Stimulated activated CD4-positive, alpha-beta T cell treated with anti-CD3 and anti-CD28 coated beads, Interleukin-1b, Interleukin-23, amount 100 ng/mL, for 24 hours (primary cell): ENCODE results near the gene FBN1.

Experiments
- DNase-seq, 4 experiments: peaks; one replicate each; pipeline ENCODE4 v3.0.0-alpha.2; 2020; ENCODE audit warnings: low read depth in 4 of 4, low spot score in 1 of 4

FBN1 gene

DNA sequence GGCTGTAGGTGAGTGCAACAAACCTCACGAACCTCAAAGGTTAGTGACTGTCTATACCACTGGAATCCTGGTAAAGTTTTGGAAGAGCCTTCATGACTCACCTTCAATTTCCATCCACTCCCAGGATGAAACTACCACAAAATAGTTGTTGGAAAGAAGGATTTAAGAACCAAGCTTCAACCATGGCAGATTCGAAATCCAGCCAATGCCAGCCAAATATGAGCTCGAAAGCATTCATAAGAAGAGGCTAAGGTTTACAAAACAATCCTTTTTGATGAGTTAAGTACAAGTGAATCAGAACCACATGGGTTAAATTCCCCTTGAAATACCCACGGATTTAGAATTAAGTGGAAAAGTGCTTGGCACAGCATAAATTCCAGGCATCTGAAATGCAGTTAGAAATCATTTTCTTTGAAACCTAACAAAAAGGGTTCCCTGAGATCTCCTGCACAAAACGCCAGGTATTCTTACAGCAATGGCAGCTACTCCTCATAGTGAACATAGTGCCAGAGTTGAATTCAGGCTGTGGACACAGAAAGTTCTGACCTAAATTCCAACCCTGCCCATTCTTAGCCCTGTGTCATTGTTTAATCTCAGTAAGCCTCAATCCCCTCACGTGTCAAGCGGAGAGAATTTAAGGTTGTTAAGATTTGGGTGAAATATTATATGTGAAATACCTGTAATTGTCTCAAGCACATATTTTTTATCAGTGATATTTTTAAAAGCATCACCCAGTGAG lies 89.2 kb downstream of the FBN1 start:
- DNase-seq = no peak

DNA sequence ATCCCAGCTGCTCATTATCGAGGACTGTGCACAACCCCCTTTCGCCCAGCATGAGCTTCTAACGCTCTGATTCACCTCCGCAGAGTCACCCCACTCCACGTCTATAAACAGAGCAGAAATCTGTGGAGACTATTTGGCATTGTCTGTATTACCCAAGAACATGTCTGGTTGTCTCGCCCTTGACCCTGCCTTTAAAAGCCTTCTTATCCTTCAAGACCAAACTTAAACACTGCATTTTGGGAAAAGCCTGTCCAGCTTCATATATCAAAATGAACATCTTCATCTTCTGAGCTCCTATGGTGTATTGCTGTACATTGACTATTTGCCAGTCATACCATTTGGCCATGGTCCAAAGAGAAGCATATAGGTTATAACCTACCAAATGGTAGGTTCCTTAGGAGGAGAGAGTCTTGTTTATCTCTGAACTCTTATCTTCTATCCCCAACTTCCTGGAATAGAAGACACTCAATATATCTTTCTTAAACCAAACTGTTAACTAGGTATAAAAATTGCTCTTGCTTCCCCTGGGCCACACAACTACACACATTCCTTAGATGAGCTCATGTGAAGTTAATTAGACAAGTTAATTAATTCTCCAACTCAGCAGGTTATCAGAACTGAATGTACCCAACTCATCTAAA lies 90.1 kb downstream of the FBN1 start:
- DNase-seq = no peak

DNA sequence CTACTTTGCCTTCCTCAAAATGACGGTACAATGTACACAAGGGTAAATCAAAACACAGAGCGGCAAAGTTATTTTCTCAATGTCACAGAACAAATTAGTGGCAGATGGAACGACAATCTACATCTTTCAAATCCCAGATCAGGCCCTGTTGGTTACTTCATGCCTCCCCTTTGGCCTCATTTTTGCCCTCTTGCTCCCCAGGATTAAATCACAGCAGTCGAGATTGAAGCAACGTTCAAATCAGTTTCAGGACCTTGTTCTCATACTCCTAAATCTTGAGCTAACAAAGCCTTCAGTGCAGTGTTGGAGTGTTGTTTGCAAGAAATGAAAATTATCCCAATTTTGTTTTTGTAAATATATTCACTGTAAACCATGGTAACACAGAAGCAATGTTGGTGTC lies 91.4 kb downstream of the FBN1 start:
- no peak for DNase-seq

DNA sequence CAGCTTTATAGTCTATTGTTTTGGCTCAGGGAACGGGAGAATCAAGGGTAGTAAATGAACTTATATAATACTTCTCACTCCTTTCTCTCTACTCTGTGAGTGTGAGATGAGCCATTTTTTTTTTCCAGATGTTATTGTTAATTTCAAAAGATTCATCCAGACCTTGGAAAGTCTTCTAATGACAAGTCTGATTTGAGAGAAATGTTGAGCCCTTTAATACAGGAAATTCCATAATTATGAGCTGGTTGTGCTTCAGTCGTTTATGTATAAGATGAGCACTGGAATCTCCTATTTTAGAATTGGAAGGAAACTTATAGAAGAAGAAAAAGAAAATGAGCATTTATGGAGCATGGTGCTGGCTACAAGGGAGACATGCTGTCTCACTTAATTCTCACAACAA lies 92.0 kb downstream of the FBN1 start:
- DNase-seq = no peak

DNA sequence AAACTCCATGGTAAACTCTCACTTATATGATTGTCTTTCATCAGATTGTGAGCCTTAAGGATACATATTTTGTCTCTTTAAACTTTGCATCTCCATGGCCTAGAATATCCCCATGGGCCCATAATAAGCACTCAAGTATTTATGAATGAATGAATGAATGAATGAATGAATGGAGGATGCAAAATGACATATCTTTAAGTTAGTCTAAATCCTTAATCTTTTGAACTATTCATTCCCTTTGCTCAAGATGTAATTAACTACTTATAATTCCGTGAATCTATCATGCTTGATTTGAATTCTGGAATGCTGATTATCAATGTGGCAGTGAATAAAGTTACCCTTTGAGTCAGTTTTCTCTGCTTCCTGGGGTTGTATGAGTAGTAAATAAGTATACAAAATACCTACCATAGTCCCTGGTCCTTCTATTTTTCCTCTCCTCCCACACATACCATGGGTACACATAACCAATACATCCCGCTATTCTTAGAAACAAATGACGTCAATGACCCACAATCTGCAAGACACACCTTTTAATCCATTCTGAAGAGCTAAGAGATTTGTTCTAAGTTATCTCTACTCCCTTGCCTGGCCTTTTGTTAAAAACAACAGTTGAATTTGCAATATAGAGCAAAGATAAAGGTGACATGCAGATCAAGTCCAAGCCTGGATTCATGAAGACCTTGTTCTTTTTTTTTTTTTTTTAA lies 94.5 kb downstream of the FBN1 start:
- no peak for DNase-seq

DNA sequence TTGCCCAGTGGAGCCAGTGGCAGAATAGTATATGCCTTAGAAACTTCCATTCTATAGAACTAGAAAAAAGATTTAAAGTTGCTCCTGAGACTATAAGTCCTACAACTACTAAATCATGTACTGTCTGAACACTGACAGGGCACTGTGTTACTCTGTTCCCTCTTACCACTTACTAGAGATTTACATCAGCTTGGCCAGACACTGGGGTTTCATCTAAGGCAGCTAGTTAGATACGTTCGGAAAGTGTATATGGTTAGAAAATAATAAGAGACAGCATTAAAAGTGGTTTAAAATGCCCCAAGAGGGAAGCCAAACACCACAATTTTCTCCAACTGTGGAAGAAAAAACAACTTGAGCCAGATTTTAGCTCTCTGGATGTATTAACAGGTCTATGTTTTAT lies 97.1 kb downstream of the FBN1 start:
- DNase-seq = no peak

DNA sequence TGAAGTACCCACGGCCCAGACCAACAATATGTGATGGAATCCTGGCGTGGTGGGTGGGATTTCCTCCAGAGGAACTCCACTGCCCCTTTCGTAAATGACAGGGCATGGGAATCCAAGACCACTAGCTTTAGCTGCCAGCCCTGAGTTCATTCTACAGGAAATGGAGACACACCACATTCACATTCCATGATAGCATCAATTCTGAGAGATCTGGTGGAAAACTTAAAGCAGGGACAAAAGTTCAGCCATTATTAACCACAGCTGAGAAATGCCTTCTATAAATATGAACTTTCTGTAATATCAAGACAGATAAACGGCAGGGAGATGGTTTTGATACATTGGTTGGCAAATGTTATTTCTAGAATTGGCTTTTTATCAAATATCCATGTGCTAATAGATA lies 98.2 kb downstream of the FBN1 start:
- DNase-seq = no peak

DNA sequence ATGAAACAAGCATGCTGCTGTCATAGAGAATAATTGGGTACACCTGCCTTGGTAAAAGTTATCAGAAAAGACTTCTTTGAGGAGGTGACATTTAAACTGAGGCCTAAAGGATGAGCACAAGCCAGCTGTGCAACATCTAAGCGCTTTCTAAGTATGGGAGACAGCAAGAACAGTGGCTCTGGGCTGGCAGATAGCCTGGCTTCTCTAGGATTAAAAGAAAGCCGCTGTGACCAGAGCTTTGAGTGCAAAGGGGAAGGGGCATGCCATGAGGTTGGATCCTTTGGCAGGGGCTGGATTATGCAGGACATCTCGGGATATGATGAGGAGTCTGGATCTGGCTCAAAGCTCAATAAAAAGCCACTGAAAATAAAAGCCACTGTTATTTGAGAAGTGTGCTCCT lies 99.2 kb downstream of the FBN1 start:
- no peak for DNase-seq

DNA sequence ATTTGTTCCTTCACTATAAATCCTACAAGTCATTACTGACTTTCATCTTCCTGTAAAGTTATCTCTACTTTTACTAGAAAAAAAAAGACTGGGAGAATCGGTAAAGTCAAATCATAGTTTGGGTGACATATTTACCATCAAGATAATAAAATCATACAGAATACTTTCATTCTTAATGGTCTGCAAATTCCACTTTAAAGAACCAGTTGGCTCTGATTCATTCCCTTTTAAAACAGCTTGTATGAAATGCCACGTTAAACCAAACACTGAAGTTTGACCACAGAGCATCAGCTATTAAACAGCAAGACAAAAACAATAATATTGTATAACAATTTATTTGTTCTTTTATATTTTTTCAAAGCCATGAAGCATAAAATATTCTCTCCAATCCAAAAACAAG lies 100.7 kb downstream of the FBN1 start:
- no peak for DNase-seq

DNA sequence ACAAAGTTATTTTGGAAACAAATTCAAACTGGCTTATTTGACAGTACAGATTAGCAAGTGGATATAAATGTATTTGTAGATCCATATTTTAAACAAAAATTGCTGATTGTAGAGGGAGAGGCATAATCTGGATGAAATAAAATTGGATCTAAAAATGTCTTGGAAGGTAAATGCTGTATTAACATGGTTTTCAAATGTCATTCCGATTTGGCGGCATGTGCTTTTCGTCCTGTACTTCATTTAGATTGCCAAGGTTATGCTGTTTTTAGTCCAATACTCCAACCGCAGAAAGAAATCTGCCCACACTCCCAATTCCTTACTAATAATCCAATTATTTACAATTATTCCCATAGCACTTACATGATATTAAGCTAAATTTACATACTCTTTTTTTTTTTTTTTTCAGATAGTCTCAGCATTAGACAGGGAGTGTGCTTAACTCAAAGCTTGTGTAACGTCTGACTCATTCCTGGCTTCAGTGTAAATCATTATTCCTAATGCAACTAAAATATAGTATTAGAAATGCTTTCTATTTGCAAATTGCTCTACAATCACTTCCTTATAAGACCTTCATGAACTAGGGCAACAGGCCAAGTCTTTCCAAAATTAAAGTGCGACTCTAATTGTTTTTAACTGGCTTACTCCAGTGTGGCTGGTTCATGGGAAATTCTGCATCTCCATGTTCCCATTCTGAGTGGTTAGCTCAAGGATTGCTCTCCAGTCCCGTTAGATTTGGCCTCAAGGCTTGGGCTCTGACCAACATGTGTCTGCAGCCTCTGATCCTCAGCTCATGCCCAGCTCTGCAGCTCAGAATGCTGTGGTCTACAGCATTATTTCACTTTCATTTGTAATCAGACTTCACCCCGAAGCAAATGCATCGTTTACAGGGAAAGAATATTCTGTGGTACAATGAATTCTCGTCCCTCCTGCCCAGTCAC lies 103.9 kb downstream of the FBN1 start:
- DNase-seq = no peak

DNA sequence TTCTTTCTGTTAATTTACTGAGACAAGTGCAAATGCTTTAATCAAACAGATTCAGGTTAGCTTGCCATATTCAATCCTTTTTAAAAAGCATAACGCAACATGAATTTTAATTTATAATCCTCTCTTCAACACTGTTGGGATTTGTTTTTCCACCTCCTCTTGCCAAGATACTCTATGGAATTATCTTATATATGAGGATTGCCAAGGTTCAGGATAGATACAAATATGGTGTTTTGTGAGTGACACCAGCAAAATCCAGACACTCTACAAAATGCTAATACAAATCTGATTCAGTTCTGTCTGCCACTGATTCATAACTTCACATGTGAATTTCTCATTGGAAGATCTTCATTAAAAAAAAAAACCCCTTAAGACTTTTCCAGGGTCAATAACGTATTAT lies 104.8 kb downstream of the FBN1 start:
- no peak for DNase-seq

DNA sequence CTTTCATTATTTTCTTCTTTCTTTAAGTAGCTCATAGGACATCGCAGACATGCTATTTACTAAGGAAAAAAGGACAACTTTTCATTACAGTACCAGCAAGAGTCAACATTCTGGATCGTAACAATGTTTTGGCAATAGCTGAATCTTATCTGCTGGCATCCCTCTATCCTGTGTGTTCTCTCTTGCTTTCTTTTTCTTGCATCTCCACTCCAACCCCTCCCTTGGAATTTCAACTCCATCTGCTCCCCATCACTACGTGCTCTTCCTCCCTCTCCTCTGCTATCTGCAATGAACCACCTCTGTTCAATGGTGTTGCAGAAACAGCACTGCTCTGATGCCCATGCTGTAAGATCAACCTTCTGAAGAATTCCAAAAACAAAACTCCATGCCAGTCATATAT lies 106.6 kb downstream of the FBN1 start:
- no peak for DNase-seq

DNA sequence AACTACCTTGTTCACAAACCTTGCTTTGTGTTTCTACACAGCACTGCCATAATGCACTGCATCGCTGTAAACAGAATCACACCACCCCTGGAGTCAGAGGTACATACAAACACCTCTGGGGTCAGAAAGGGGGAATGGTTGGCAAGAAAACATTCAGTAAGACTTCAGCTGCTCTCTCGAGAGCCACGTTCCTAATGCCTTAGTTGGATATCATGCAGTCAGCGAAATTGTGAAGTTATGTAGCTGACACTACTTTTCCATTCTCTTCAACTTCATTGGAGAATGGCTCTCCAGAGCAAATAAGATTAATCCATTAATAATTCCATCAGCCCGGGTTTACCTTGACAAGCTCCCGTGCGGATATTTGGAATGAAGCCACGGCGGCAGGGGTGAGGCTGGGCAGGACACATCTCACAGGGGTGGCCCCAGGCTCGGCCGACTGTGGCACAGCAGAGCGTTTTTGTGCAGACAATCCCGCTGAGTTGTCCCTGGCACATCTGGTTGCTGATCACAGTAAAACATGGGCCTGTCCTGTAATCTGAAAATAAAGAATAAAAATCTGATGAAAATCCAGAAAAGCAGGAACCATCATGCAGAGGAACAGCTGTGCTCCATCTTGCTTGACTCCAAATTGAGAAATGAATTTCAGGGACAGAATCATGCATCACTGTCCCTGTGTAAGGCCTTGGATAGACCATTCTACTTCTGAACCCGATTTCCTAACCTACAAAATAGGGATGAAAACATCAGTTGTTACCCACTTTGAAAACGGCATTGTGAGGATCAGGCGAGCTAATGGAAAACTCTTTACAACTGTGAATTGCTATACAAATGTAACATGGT lies 108.0 kb downstream of the FBN1 start:
- no peak for DNase-seq

DNA sequence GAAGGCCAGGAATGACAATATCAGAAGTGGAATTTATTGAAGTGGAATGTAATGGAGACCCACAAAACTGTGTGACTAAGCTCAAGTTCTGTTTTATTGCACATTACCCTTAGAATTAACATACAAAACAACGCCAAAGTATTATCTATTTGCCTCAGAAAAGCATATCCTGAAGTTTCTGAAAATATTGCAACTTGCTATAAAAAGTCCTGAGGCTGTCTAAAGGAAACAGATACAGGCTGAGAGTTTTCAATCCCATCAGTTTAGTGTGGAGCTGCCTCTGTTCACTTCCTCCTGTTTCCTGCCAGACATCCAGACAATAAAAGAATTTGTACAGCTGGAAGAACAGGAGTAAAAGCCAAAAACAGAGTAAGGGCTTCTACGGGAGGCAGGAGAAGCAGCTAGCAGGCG lies 108.8 kb downstream of the FBN1 start:
- DNase-seq = no peak

DNA sequence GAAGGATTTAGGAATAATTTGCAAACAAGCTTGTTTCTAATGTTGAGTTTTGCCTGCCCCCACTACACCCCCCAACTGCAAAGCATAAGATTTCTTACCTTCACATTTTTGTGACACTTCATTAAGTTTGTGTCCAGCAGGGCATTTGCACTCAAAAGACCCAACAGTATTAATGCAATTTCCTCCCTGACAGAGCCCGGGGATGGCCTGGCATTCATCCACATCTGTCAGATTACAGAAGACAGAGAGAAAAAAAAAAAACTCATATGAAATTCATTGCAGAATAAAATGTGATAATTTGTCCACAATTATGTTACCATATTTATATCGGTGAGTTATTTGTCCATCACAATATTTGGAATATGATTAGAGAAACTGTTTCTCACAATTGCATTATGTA lies 111.5 kb downstream of the FBN1 start:
- DNase-seq = no peak

DNA sequence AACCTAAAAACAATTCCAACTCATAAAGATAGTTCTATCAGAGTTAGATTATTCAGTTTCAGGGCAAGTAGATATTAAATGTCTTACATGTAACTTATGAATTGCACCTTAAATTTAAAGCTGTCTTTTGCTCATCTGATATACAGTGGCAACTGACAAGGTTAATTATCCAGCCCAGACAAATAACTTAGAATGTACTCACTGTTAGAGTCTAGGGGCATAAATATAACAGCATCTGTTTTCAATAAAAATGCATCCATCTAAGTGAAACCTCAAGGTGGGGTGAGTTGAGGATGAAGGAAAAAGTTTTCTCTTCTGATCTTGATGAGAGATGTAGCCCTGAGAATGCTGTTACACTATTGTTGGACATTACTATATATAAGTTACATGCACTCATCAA lies 112.6 kb downstream of the FBN1 start:
- DNase-seq = no peak

DNA sequence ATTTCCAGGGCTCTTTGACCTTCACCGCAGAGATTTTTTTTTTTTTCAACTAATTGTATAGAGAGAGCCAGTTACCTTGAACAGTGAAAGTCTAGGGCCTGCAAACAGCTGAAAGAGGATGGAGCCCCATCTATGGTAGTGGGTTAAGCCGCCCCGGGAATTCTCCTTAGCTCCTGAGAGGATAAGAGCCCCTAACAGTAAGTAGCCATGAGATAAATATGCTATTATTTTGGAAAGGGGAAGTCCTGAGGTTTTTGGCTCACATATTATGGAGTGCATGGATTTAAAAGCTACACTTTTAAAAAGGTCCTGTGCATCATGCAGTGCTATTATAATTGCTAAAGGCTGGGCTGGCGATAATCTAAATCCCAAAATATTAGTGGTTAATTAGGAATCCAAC lies 115.0 kb downstream of the FBN1 start:
- DNase-seq = no peak

DNA sequence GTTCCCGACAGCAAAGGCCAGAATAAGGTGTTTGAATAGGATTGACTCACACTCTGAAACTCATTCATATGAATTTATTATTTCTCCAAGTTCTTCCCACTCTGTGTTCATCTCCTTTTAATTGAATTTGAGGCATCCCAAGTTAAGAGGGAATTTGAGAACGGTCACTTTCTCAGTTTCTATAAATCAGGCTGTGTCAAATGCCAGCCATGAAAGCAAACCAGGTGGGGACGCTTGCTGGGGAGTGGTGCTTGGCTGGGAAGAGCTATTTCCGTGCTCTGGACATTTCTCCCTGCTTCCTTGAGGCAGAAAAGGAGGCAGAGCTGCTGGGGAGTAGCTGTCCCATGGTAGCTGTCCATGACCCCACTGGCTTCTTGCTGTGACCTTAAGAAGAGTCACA lies 116.6 kb downstream of the FBN1 start:
- no peak for DNase-seq

DNA sequence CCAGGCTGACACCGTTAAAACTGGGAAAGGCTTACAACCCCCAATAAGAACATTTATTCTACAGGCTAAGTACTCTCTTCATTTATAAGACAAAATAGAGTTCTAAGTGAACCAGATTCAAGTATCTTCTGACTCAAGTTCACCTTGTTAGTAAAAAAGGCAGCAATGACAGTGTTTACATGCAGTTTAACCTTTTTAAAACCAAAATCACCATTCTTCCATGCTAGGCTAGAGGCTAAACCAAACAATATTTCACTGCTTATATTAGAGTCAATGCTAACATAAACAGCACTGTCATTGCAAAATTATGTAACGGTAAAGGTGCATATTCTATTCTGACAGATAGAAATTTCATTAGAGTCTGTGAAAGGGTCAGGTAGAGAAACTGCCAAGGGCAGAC lies 118.0 kb downstream of the FBN1 start:
- DNase-seq = no peak

DNA sequence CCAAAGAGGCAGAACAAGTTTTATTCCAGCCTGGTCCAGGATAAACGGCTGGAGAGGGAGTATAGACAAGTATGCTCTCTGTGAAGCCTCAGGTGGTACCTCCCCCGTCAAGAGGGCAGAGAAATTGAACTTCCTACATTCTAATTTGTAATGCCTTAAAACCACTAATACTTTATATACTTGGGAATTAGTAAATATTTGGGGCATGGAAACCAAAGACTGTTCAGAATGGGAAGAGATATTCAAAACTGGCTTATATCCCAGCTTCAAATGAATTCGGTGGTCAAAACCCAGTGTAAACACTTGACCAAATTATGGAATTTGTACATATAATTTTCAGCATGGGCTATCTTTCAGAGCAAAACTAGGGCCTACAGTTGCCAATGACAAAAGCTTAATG lies 122.6 kb downstream of the FBN1 start:
- DNase-seq = no peak

DNA sequence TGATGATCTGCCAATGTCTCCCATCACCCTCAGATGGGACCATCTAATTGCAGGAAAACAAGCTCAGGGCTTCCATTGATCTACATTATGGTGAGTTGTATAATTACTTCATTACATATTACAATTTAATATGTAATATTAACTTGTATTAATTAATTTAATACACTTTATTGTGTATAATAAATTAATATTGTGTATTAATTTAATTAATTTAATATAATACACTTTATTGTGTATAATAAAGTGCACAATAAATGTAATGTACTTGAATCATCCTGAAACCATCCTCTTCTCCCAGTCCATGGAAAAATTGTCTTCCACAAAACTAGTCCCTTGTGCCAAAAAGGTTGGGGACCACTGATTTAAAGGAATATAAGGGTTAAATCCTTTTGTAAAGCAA lies 123.4 kb downstream of the FBN1 start:
- no peak for DNase-seq
